SH-SY5Y (cell line): Measurements from ENCODE around the gene TSEN2.

Experiments
- GATA2 ChIP-seq: IDR thresholded peaks from 2 replicates; pipeline ENCODE4 v1.6.1; 2011; ENCODE audit warnings: mild to moderate bottlenecking, low read depth, low read length
- GATA3 ChIP-seq: IDR thresholded peaks from 2 replicates; pipeline ENCODE4 v1.6.1; 2011; ENCODE audit warnings: low read depth, mild to moderate bottlenecking, low read length, moderate library complexity

- TF ChIP-seq GATA3 (no peak), GATA2 (no peak)
Observed at GRCh38 chr3:12449889-12450682, 34.2 kb upstream of the TSEN2 start.
